OCI-LY3 (cell line): ENCODE results near the gene PGP.

Experiments used
- EZH2phosphoT487 ChIP-seq: fragments of 200-600 bp; shearing (Covaris generic); IDR thresholded peaks from 2 replicates; pipeline ENCODE4 v1.6.1; 2018; ENCODE audit warnings: antibody characterized with exemption, mixed run types, low read depth
- TF ChIP-seq, protein P1 (sequence below): fragments of 200-600, 300-600 bp; sonication (generic); IDR thresholded peaks from 2 replicates; pipeline ENCODE4 v1.5.1; 2014; ENCODE audit warnings: antibody characterized with exemption, low read length, low read depth

DNA sequence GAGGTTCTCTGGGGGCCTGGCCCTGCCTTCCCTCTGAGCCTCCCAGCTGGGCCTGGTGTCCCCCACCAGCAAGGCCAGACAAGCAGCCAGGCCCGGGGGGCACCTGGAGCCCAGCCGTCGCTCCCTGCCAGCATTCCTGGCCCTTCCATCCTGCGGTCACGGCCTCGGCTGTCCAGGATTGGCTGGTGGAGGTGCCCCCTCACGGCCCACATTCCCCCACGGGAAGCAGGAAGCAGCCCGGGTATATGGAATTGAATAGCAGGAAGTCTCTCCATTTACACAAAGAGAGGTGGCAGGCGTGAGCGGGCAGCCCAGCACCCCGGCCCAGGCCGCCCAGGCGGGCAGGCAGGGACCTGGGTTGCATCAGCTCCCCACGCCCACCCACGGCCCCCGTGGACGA, 44.6 kb downstream of the PGP start:
- TF ChIP-seq, protein P1, sequence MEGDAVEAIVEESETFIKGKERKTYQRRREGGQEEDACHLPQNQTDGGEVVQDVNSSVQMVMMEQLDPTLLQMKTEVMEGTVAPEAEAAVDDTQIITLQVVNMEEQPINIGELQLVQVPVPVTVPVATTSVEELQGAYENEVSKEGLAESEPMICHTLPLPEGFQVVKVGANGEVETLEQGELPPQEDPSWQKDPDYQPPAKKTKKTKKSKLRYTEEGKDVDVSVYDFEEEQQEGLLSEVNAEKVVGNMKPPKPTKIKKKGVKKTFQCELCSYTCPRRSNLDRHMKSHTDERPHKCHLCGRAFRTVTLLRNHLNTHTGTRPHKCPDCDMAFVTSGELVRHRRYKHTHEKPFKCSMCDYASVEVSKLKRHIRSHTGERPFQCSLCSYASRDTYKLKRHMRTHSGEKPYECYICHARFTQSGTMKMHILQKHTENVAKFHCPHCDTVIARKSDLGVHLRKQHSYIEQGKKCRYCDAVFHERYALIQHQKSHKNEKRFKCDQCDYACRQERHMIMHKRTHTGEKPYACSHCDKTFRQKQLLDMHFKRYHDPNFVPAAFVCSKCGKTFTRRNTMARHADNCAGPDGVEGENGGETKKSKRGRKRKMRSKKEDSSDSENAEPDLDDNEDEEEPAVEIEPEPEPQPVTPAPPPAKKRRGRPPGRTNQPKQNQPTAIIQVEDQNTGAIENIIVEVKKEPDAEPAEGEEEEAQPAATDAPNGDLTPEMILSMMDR, result no peak
- TF ChIP-seq EZH2phosphoT487, result no peak
